Activated CD8-positive, alpha-beta T cell treated with anti-CD3 and anti-CD28 coated beads for 36 hours (primary cell): ENCODE results near the gene TEX261. TPM values are rescaled to one million over a fixed set of nuclear protein-coding genes. Genes with fewer than 3 reads are reported as not detected.
A peak's percentile ranks its signal among the peaks of the same experiment; 100 is the strongest.

Experiments
- ATAC-seq: fragments of 200-7000 bp; cut with Tn5 transposase; one replicate; pipeline ENCODE4 v1.10.0; 2021; ENCODE audit warnings: mild to moderate bottlenecking, moderate library complexity
- CTCF ChIA-PET: fragments of 350-600 bp; sonication (Branson Sonifier 250); formaldehyde crosslinking; loops from one replicate; lab custom pipeline; 2021; ENCODE audit warnings: antibody characterized with exemption; lab: Charles Lee
- POLR2A ChIA-PET: fragments of 350-600 bp; sonication (Branson Sonifier 250); formaldehyde crosslinking; loops from one replicate; lab custom pipeline; 2021; ENCODE audit warnings: antibody characterized with exemption; lab: Charles Lee
- DNase-seq: peaks from one replicate; pipeline ENCODE4 v3.0.0-alpha.2; 2020
- H3K27ac Mint-ChIP-seq: one replicate; pipeline ENCODE4 v1.8.0; 2021; ENCODE audit warnings: mild to moderate bottlenecking, mixed read lengths
- H3K27me3 Mint-ChIP-seq: one replicate; pipeline ENCODE4 v1.8.0; 2021; ENCODE audit warnings: mixed read lengths
- H3K36me3 Mint-ChIP-seq: one replicate; pipeline ENCODE4 v1.8.0; 2021; ENCODE audit warnings: low read depth, mixed read lengths
- H3K4me1 Mint-ChIP-seq: one replicate; pipeline ENCODE4 v1.8.0; 2021; ENCODE audit warnings: low read depth, mixed read lengths
- H3K4me3 Mint-ChIP-seq: one replicate; pipeline ENCODE4 v1.8.0; 2021; ENCODE audit warnings: mild to moderate bottlenecking, moderate library complexity, mixed read lengths
- H3K9me3 Mint-ChIP-seq: one replicate; pipeline ENCODE4 v1.8.0; 2021; ENCODE audit warnings: mixed read lengths
- CTCF ChIP-seq: fragments of 200-600 bp; IDR thresholded peaks from one replicate; pipeline ENCODE4 v1.8.0; 2022; ENCODE audit warnings: antibody characterized with exemption, mild to moderate bottlenecking
- intact Hi-C: fragments of 100-400 bp; cut with micrococcal nuclease; formaldehyde crosslinking; loops from one replicate; pipeline ENCODE4 v1.10.0; 2022
- total RNA-seq, 2 experiments: library from RNA; stranded (reverse); gene quantifications; one replicate each; pipeline ENCODE4 v1.2.3, GENCODE V29; 2021

Gene TEX261
- total RNA-seq, 2 experiments from 2014 or later, result 38.8 to 39.9 TPM

GRCh38 chr2:70961648-70961994, 33.1 kb downstream of the TEX261 start:
- Mint-ChIP-seq H3K36me3 (no peaks in the 10 kb centered on the region), H3K4me3 (no peak overlapping the region), H3K27me3 (peaks cover 18% of the 10 kb centered on the region), H3K4me1 (peaks cover 7% of the 10 kb centered on the region), H3K9me3 (no peaks in the 10 kb centered on the region), H3K27ac (no peak overlapping the region)
- no peak for TF ChIP-seq CTCF
- intact Hi-C loops, result no loop called here
- ATAC-seq, result no peak
- DNase-seq, result no peak
- ChIA-PET POLR2A (no interaction called here), CTCF (interaction anchor here (1.0 to 6.2 kb wide), 5 partner anchors 12 to 90 kb away, joined by 3 to 60 read pairs (median 8); no protein-coding TSS in a partner anchor)

- no peak for TF ChIP-seq CTCF
- ATAC-seq (no peak), DNase-seq (no peak)
- H3K27ac Mint-ChIP-seq, result no peak overlapping the region
- H3K27me3 Mint-ChIP-seq, result peaks cover 18% of the 10 kb centered on the region
- intact Hi-C loops, result no loop called here
- CTCF ChIA-PET, result interaction anchor here (0.6 to 6.2 kb wide), 10 partner anchors 10 to 164 kb away, joined by 3 to 60 read pairs (median 4); no protein-coding TSS in a partner anchor
- H3K9me3 Mint-ChIP-seq, result no peaks in the 10 kb centered on the region
- POLR2A ChIA-PET, result no interaction called here
- no peaks in the 10 kb centered on the region for H3K36me3 Mint-ChIP-seq
- peaks cover 7% of the 10 kb centered on the region for H3K4me1 Mint-ChIP-seq
- H3K4me3 Mint-ChIP-seq, result no peak overlapping the region
Observed at GRCh38 chr2:70960833-70961647, 33.6 kb downstream of the TEX261 start.

GRCh38 chr2:70959851-70960832, 34.5 kb downstream of the TEX261 start:
- POLR2A ChIA-PET, result no interaction called here
- Mint-ChIP-seq H3K27ac (no peak overlapping the region), H3K36me3 (no peaks in the 10 kb centered on the region), H3K4me1 (peaks cover 7% of the 10 kb centered on the region), H3K27me3 (peaks cover 24% of the 10 kb centered on the region), H3K4me3 (no peak overlapping the region), H3K9me3 (no peaks in the 10 kb centered on the region)
- intact Hi-C loops, result no loop called here
- DNase-seq (peak; percentile 30), ATAC-seq (peak; percentile 34)
- no peak for TF ChIP-seq CTCF
- CTCF ChIA-PET, result interaction anchor here (0.6 to 6.2 kb wide), 10 partner anchors 9 to 175 kb away, joined by 3 to 55 read pairs (median 4); no protein-coding TSS in a partner anchor

- Mint-ChIP-seq H3K4me3 (no peak overlapping the region), H3K27ac (no peak overlapping the region), H3K27me3 (peaks cover 31% of the 10 kb centered on the region), H3K36me3 (no peaks in the 10 kb centered on the region), H3K9me3 (no peaks in the 10 kb centered on the region), H3K4me1 (peaks cover 4% of the 10 kb centered on the region)
- CTCF ChIA-PET, result interaction anchor here (0.9 to 2.4 kb wide), 7 partner anchors 10 to 174 kb away, joined by 3 to 8 read pairs (median 4); no protein-coding TSS in a partner anchor
- intact Hi-C loops, result no loop called here
- DNase-seq (no peak), ATAC-seq (peak; percentile 30)
- no peak for TF ChIP-seq CTCF
- POLR2A ChIA-PET, result no interaction called here
Observed at GRCh38 chr2:70959271-70959761, 35.4 kb downstream of the TEX261 start.
